ENCODE results near the gene PRG2. TPM values are rescaled to one million over a fixed set of nuclear protein-coding genes. Genes with fewer than 3 reads are reported as not detected.

PRG2 gene
- total and polyA plus RNA-seq, 2 of the 13 experiments (the other 11 are each of a cell fraction or from before 2014, with no cell fraction given) = not detected

- TF ChIP-seq SP4 (CRISPR knock-in tag; IDR thresholded peaks at IDR 0.05) (no peak), ZBED4 (CRISPR knock-in tag; IDR thresholded peaks at IDR 0.05; ENCODE audit: borderline replicate concordance) (no peak), ZNF609 (CRISPR knock-in tag; IDR thresholded peaks at IDR 0.05; ENCODE audit: borderline replicate concordance) (peak; percentile 77; the same call in 1 of the 2 replicates), RFX1 (IDR thresholded peaks at IDR 0.05) (no peak), USF2 (IDR thresholded peaks at IDR 0.05; ENCODE audit: low read depth, low read length) (no peak), USF2 (CRISPR knock-in tag; IDR thresholded peaks at IDR 0.05; ENCODE audit: borderline replicate concordance) (no peak), FOXJ3 (CRISPR knock-in tag; IDR thresholded peaks at IDR 0.05; ENCODE audit: borderline replicate concordance) (peak; percentile 85; the same call in 1 of the 2 replicates), ARNT2 (CRISPR knock-in tag; IDR thresholded peaks at IDR 0.05; ENCODE audit: low read depth) (0 out of 2 replicates have a peak, but pooled peaks have one; percentile 45), NFYC (CRISPR knock-in tag; IDR thresholded peaks at IDR 0.05) (no peak), ZNF24 (IDR thresholded peaks at IDR 0.05) (peak; percentile 83), POLR2A (IDR thresholded peaks at IDR 0.05; ENCODE audit: insufficient read depth in 1 of 2, low read depth in 2 of 2, low read length in 2 of 2) (no peak), HOXA9 (CRISPR knock-in tag; IDR thresholded peaks at IDR 0.05; ENCODE audit: borderline replicate concordance) (no peak), ZNF260 (CRISPR knock-in tag; IDR thresholded peaks at IDR 0.05; ENCODE audit: borderline replicate concordance, low read depth) (no peak), FOXP4 (CRISPR knock-in tag; IDR thresholded peaks at IDR 0.05) (peak; percentile 91), JUN (CRISPR knock-in tag; IDR thresholded peaks at IDR 0.05) (peak; percentile 64; the same call in 1 of the 2 replicates), NCOA2 (CRISPR knock-in tag; IDR thresholded peaks at IDR 0.05) (peak; percentile 85)
These were observed 44.4 kb upstream of the PRG2 start (continued) for GRCh38 chr11:57434640-57435546.
